NT2/D1 (cell line): ENCODE measurements around the gene PRAC2.

ENCODE experiments used
- YY1 ChIP-seq: IDR thresholded peaks from 2 replicates; pipeline ENCODE4 v1.6.1; 2011; ENCODE audit not compliant: insufficient read length, insufficient read depth
- ZNF274 ChIP-seq: IDR thresholded peaks from 2 replicates; pipeline ENCODE4 v1.6.1; 2011; ENCODE audit warnings: mild to moderate bottlenecking, low read depth, low read length

DNA sequence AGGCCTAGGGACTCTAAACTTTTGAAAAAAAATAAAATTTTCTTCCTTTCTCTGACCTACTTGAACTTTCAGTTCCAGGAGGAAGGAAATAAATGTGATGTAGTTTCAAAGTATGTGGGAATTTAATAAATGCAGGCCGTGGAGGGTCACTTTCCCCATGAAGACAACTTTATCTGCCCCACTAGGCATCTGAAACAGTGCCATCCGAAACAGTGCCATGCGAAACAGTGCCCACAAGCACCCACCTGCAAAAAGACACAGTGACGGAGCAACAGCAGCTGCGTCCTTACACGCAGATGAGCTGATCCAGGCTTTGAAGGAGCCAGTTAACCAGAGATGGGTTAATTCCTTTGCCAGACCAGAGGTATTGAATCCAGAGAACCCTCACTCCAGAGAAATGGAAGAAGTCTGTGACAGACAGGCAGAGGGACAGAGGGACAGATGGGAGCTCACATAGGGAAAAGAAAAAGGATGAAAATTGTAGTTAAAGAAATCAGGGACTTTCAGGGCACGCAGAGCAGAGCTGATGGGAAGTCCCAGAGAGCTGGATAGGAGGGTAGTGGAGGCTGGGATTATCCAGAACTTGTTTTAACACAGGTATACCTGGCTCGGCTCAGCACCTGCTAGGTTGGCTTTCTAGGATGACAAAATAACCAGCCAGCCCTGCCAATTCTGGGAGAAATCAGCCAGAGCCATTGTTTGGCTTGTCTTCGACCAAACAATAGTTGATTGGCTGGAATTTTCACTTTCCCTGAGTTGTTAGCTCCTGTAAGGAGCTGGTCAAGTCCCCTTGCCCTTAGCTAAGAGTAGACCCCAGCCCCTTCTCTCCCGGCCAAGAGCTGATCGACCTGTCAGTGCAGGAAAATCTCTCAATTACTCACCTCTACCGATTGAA lies 22.6 kb downstream of the PRAC2 start:
- TF ChIP-seq YY1 (no peak), ZNF274 (no peak)
